IPS-NIHi11 (cell line): Measurements from ENCODE around the gene SLC45A1.

Source experiments
- DNase-seq: peaks from one replicate; pipeline ENCODE4 v3.0.0; 2012; ENCODE audit warnings: mixed read lengths, low spot score

SLC45A1 gene

GRCh38 chr1:8352886-8353785, 35.2 kb downstream of the SLC45A1 start:
- DNase-seq: no peak

GRCh38 chr1:8354038-8354437, 36.1 kb downstream of the SLC45A1 start:
- no peak for DNase-seq

- no peak for DNase-seq
These were observed 37.7 kb downstream of the SLC45A1 start for GRCh38 chr1:8355439-8356255.

GRCh38 chr1:8356256-8357209, 38.6 kb downstream of the SLC45A1 start:
- no peak for DNase-seq

GRCh38 chr1:8357329-8358101, 39.6 kb downstream of the SLC45A1 start:
- DNase-seq: no peak

- DNase-seq: no peak
These were observed 40.5 kb downstream of the SLC45A1 start for GRCh38 chr1:8358241-8358896.

- no peak for DNase-seq
These were observed 41.1 kb downstream of the SLC45A1 start for GRCh38 chr1:8358897-8359616.

- DNase-seq: no peak
These were observed 41.9 kb downstream of the SLC45A1 start for GRCh38 chr1:8359617-8360481.

GRCh38 chr1:8360493-8361197, 42.7 kb downstream of the SLC45A1 start:
- no peak for DNase-seq

- DNase-seq: no peak
These were observed 43.4 kb downstream of the SLC45A1 start for GRCh38 chr1:8361198-8361849.

GRCh38 chr1:8362701-8363101, 44.8 kb downstream of the SLC45A1 start:
- no peak for DNase-seq

- DNase-seq: no peak
These were observed 45.4 kb downstream of the SLC45A1 start for GRCh38 chr1:8363186-8363766.

GRCh38 chr1:8363767-8364301, 45.9 kb downstream of the SLC45A1 start:
- no peak for DNase-seq

GRCh38 chr1:8364528-8365442, 46.9 kb downstream of the SLC45A1 start:
- no peak for DNase-seq

- no peak for DNase-seq
These were observed 47.9 kb downstream of the SLC45A1 start for GRCh38 chr1:8365661-8366362.
